Neural crest cell (in vitro differentiated cells): ENCODE data around the gene RHOXF2. TPM values are rescaled to one million over a fixed set of nuclear protein-coding genes. Genes with fewer than 3 reads are reported as not detected.
A peak's percentile ranks its signal among the peaks of the same experiment; 100 is the strongest.

ENCODE experiments used
- DNase-seq: peaks from one replicate; pipeline ENCODE4 v3.0.0; 2021; ENCODE audit warnings: low read depth, mixed read lengths, low spot score
- H3K27ac Mint-ChIP-seq: one replicate; pipeline ENCODE4 v1.8.0; 2021; ENCODE audit warnings: mild to moderate bottlenecking, mixed read lengths; ENCODE audit not compliant: unreplicated experiment
- H3K27me3 Mint-ChIP-seq: 2 replicates; pipeline ENCODE4 v1.8.0; 2021; ENCODE audit warnings: low read depth, mild to moderate bottlenecking, mixed read lengths
- H3K36me3 Mint-ChIP-seq: 2 replicates; pipeline ENCODE4 v1.8.0; 2021; ENCODE audit warnings: low read depth, mild to moderate bottlenecking, mixed read lengths
- H3K4me1 Mint-ChIP-seq: 2 replicates; pipeline ENCODE4 v1.8.0; 2021; ENCODE audit warnings: mixed read lengths
- H3K4me3 Mint-ChIP-seq: one replicate; pipeline ENCODE4 v1.8.0; 2021; ENCODE audit warnings: mild to moderate bottlenecking, mixed read lengths
- H3K9me3 Mint-ChIP-seq: 2 replicates; pipeline ENCODE4 v1.8.0; 2021; ENCODE audit warnings: mixed read lengths
- total RNA-seq: library from RNA; stranded (reverse); gene quantifications from 2 replicates; pipeline ENCODE4 v1.2.1, GENCODE V29; 2021
- TF ChIP-seq, protein P1 (sequence below): fragments of 200-600 bp; sonication (generic); conservative IDR thresholded peaks from 2 replicates; pipeline ENCODE4 v1.5.0; 2021; ENCODE audit warnings: antibody characterized with exemption, mild to moderate bottlenecking

Gene RHOXF2
- total RNA-seq, 1 donor from 2014 or later, result not detected

DNA sequence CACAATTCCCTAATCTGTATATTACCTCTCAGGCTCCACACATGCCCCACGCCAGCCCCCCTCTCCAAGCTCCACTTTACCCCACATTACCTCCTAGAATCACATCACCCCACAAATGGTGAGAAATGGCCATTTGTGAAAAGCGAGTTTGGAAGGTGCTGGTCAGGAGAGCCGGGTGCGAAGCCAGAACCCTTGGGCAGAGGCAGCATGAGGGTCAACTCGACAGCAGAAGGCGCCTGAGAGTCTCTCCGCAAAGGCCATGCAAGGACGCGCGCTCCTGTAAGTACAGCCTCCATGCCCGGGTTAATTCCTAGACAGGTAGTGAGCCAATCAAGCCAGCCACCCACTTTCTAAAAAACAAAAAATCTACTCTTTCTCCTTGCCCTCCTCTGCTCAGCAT, 42.4 kb downstream of the RHOXF2 start:
- H3K9me3 Mint-ChIP-seq, result no peaks in the 10 kb centered on the region
- no peak for DNase-seq
- TF ChIP-seq, protein P1, sequence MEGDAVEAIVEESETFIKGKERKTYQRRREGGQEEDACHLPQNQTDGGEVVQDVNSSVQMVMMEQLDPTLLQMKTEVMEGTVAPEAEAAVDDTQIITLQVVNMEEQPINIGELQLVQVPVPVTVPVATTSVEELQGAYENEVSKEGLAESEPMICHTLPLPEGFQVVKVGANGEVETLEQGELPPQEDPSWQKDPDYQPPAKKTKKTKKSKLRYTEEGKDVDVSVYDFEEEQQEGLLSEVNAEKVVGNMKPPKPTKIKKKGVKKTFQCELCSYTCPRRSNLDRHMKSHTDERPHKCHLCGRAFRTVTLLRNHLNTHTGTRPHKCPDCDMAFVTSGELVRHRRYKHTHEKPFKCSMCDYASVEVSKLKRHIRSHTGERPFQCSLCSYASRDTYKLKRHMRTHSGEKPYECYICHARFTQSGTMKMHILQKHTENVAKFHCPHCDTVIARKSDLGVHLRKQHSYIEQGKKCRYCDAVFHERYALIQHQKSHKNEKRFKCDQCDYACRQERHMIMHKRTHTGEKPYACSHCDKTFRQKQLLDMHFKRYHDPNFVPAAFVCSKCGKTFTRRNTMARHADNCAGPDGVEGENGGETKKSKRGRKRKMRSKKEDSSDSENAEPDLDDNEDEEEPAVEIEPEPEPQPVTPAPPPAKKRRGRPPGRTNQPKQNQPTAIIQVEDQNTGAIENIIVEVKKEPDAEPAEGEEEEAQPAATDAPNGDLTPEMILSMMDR, result no peak
- H3K27me3 Mint-ChIP-seq, result no peaks in the 10 kb centered on the region
- H3K36me3 Mint-ChIP-seq, result no peaks in the 10 kb centered on the region
- no peaks in the 10 kb centered on the region for H3K4me1 Mint-ChIP-seq
- H3K4me3 Mint-ChIP-seq, result no peak overlapping the region
- no peak overlapping the region for H3K27ac Mint-ChIP-seq

DNA sequence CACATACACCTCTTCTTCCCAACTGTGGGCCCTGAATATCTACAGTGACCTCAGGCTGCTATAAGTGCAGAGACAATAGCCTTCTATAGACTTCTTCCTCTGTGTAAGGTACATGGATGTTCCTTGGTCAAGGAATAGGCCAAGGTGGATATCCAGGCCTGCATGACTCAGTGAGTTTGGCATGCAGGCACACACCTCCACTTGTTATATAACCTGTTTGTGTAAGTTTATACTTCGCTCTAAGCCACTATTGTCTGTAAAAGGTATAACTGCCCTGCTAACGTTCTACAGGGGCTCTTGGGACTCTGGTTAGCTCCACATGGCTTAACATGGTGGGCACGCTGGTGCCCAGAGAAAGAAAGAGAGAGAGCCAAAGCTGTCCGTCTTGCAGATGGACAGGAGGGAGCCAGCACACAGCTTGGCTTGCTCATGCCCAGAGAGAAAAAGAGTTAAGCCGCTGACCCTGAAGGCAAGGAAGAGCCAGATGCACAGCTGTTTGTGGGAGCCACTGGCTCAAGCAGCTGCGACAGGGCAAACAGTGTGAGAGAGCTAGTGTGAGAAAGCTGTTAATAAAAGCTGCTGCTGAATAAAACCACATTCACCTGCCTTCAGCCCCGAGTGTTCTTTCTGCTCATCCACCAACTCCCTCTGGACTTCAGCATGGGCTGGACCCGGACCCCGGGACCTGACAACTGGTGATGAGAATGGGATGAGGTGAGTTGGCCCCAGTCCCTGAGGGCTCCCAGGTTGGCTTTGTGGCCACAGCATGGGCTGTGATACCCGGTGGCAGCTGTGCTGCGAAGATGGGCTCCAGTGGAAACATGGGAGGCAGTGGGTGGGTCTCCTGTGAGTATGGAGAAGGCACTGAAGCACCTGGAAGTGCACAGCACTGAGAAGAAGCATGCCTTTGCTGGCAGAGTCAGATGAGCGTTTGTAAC, 47.7 kb downstream of the RHOXF2 start:
- Mint-ChIP-seq H3K4me3 (no peak overlapping the region), H3K4me1 (no peaks in the 10 kb centered on the region), H3K9me3 (no peaks in the 10 kb centered on the region), H3K27ac (no peak overlapping the region), H3K36me3 (no peaks in the 10 kb centered on the region), H3K27me3 (no peaks in the 10 kb centered on the region)
- DNase-seq, result no peak
- TF ChIP-seq, protein P1, result no peak

- Mint-ChIP-seq H3K27ac (no peak overlapping the region), H3K4me1 (no peaks in the 10 kb centered on the region), H3K36me3 (no peaks in the 10 kb centered on the region), H3K4me3 (no peak overlapping the region), H3K27me3 (no peaks in the 10 kb centered on the region), H3K9me3 (no peaks in the 10 kb centered on the region)
- no peak for DNase-seq
- TF ChIP-seq, protein P1, result no peak
These were observed 48.7 kb downstream of the RHOXF2 start for GRCh38 chrX:120207009-120207605.

DNA sequence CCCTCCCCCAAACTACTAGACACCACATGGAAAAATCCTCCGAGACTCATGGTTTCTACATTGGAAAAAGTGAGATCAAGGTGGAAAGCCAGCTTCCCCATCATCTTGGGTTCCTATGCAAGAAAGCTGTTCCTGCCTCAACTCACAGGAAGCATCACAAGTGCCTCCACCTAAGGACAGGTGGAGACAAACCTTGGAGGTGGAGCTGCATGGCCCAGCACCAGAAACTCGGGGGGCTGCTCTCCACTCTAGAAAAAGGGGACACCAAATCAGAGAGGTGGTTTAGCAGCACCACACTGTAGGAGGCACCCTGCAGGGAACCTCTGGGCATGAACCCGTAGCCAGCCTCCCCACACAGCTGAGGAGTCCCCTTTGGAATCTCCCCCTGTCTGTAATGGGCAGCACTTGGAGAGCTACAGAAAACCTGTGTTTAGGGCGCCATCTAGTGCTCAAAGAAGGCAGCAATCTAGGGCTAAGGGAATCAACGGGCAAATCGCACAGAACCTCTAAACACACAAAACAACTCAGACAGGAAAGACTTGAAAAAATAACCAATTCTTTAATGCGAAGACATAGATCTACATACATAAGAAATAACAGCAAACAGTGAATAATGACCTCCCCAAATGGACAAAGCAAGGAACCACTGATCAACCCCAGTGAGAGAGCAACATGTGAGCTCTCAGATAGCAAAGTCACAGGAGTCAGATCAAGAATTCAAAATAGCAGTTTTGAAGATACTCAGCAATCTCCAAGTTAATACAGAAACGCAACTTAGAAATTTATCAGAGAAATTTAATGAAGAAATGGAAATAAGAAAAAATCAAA, 55.2 kb downstream of the RHOXF2 start:
- Mint-ChIP-seq H3K4me3 (no peak overlapping the region), H3K27me3 (no peaks in the 10 kb centered on the region), H3K9me3 (no peaks in the 10 kb centered on the region), H3K27ac (no peak overlapping the region), H3K4me1 (no peaks in the 10 kb centered on the region), H3K36me3 (no peaks in the 10 kb centered on the region)
- TF ChIP-seq, protein P1, result peak; percentile 71
- DNase-seq, result peak; percentile 56

Other genes starting within 250 kb of the RHOXF2 start
- 8.6 and 9.6 TPM in 2 replicates for gene NKAP, start 214.9 kb upstream of the RHOXF2 start, total RNA-seq
- gene RHOXF2B, start 80.9 kb upstream of the RHOXF2 start, total RNA-seq, result not detected in 2 replicates
- 0.33 and 0.41 TPM in 2 replicates for gene RHOXF1, start 42.7 kb upstream of the RHOXF2 start, total RNA-seq
- 28.4 and 28.6 TPM in 2 replicates for gene ZBTB33, start 92.2 kb downstream of the RHOXF2 start, total RNA-seq
- gene TMEM255A, start 152.8 kb downstream of the RHOXF2 start, total RNA-seq, result 0.70 and 0.91 TPM in 2 replicates
- not detected in 2 replicates for gene ATP1B4, start 203.5 kb downstream of the RHOXF2 start, total RNA-seq